GM21786 (cell line): ENCODE measurements around the gene COX7A1.
"Not testable (repeated sequence)": the region's sequence is repeated elsewhere in the genome, so short reads cannot be mapped to it uniquely, and the experiment has no call there.

Experiments
- ATAC-seq: cut with Tn5 transposase; IDR thresholded peaks from one replicate; pipeline ENCODE4 v1.9.1; 2021; ENCODE audit not compliant: unreplicated experiment

The COX7A1 gene

GRCh38 chr19:36152352-36153091 lies at the start of gene COX7A1:
COX7A1 (minus strand) TSS chr19:36152447; CDS start chr19:36152407, 40 bp downstream.
- ATAC-seq, result no peak

- no peak for ATAC-seq
Measured at GRCh38 chr19:36201684-36202083, 49.4 kb upstream of the COX7A1 start.

GRCh38 chr19:36198119-36198518 lies 45.9 kb upstream of the COX7A1 start:
- no peak for ATAC-seq

GRCh38 chr19:36196249-36196648 lies 44.0 kb upstream of the COX7A1 start:
- ATAC-seq, result no peak

- ATAC-seq, result not testable (repeated sequence)
Measured at GRCh38 chr19:36186722-36187121, 34.5 kb upstream of the COX7A1 start.

- no peak for ATAC-seq
Measured at GRCh38 chr19:36183245-36183628, 31.0 kb upstream of the COX7A1 start.

GRCh38 chr19:36182612-36183244 lies 30.5 kb upstream of the COX7A1 start:
- ATAC-seq, result no peak

GRCh38 chr19:36179077-36179476 lies 26.8 kb upstream of the COX7A1 start:
- not testable (repeated sequence) for ATAC-seq

- ATAC-seq, result not testable (repeated sequence)
Measured at GRCh38 chr19:36173846-36174245, 21.6 kb upstream of the COX7A1 start.

- ATAC-seq, result no peak
Measured at GRCh38 chr19:36172852-36173251, 20.6 kb upstream of the COX7A1 start.

- no peak for ATAC-seq
Measured at GRCh38 chr19:36169084-36169760, 17.0 kb upstream of the COX7A1 start.

- no peak for ATAC-seq
Measured at GRCh38 chr19:36163813-36164212, 11.6 kb upstream of the COX7A1 start.

- no peak for ATAC-seq
Measured at GRCh38 chr19:36160821-36161596, 8.8 kb upstream of the COX7A1 start.

- no peak for ATAC-seq
Measured at GRCh38 chr19:36153126-36153525, 879 bp upstream of the COX7A1 start.

- no peak for ATAC-seq
Measured at GRCh38 chr19:36152019-36152351, 262 bp downstream of the COX7A1 start.

GRCh38 chr19:36151144-36152018 lies 866 bp downstream of the COX7A1 start:
- no peak for ATAC-seq

GRCh38 chr19:36150586-36150985 lies 1.7 kb downstream of the COX7A1 start:
- ATAC-seq, result no peak

GRCh38 chr19:36149673-36150406 lies 2.4 kb downstream of the COX7A1 start:
- no peak for ATAC-seq

- ATAC-seq, result no peak
Measured at GRCh38 chr19:36144624-36145023, 7.6 kb downstream of the COX7A1 start.

GRCh38 chr19:36142496-36142895 lies 9.8 kb downstream of the COX7A1 start:
- no peak for ATAC-seq
